ENCODE results near the gene RARRES2. TPM values are rescaled to one million over a fixed set of nuclear protein-coding genes. Genes with fewer than 3 reads are reported as not detected.
"Not testable (repeated sequence)": the region's sequence is repeated elsewhere in the genome, so short reads cannot be mapped to it uniquely, and the experiment has no call there.

Gene RARRES2
- total RNA-seq, 2 donors from 2014 or later = not detected

DNA sequence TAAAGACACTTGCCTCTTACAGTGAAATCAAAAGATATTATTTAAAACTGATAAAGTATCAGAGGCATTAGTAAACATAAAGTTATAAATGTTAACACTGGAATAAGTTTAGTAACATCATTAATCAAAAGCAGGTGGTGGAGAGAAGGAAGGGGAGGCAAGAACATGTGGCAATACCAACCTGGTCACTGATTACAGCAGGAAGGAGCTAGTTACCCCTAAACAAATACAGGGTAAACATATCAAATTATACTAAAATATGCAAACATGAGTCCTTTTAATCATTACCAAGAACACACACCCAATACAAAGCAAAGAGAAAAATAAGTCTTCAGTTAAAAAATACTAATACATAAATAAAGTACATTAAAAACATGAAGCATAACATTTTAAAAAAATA, 43.5 kb downstream of the RARRES2 start:
- not testable (repeated sequence) for ATAC-seq (replicated peaks); H3K27me3 Mint-ChIP-seq; H3K36me3 Mint-ChIP-seq (ENCODE audit: low read depth); H3K4me3 Mint-ChIP-seq; H3K4me1 Mint-ChIP-seq; H3K9me3 Mint-ChIP-seq; H3K27ac Mint-ChIP-seq

DNA sequence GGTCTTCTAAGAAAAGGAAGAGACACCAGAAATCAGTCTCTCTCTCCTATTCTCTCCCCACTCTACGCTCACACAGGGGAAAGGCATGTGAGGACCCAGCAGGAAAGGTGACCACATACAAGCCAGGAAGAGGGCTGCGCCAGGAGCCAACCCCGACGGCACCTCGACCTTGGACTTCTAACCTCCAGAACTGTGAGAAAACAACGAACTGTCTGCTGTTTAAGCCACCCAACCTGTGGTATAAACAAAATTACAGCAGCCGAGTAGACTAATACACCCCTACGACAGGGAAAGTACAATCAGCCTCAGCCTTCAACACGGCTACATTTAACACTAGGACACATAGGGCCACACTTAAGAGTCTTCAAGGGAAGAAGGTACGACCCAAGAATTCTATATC, 44.6 kb downstream of the RARRES2 start:
- H3K27ac Mint-ChIP-seq; H3K36me3 Mint-ChIP-seq (ENCODE audit: low read depth); H3K4me3 Mint-ChIP-seq; H3K9me3 Mint-ChIP-seq; H3K27me3 Mint-ChIP-seq; H3K4me1 Mint-ChIP-seq; ATAC-seq (replicated peaks): not testable (repeated sequence)

DNA sequence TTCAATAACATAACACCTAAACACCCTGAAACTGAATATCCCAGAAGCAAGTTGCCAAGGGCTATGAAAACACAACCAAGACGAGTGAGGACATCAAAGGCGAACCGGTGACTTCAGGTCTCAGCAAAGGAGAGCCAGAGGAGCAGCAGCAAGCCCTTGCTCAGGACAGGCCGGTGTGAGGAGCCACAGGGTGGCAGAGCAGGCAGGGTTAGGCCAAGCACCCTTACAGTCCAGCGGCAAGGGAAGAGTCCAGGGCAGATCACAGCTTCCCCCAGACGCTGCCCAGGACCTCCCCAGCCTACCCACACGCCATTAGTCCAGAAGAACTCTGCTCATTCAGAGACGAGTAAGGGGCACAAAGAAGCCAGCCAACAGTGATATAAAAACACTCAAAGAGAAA, 45.8 kb downstream of the RARRES2 start:
- H3K36me3 Mint-ChIP-seq (ENCODE audit: low read depth); H3K4me1 Mint-ChIP-seq; H3K9me3 Mint-ChIP-seq; H3K27ac Mint-ChIP-seq; H3K27me3 Mint-ChIP-seq; H3K4me3 Mint-ChIP-seq; ATAC-seq (replicated peaks): not testable (repeated sequence)

DNA sequence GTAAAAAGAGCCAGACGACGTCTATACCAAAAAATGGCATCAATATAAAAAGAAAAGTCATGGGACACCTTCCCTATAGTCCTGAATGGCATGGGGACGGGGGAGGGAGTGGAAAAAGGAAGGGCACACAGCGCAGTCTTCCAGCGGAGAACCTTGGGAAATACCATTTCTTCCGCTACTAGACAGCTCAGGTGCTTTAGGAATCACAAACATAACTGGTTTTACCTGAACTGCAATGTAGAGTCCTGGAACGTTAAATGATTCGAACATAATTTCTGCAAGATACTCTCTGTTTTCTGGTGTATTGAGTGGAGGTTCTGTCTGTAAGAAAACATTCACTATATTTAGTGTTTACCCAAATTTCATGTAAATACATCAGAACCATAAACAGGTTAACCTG, 46.4 kb downstream of the RARRES2 start:
- H3K4me1 Mint-ChIP-seq; H3K27ac Mint-ChIP-seq; H3K36me3 Mint-ChIP-seq (ENCODE audit: low read depth); ATAC-seq (replicated peaks); H3K9me3 Mint-ChIP-seq; H3K4me3 Mint-ChIP-seq; H3K27me3 Mint-ChIP-seq: not testable (repeated sequence)

DNA sequence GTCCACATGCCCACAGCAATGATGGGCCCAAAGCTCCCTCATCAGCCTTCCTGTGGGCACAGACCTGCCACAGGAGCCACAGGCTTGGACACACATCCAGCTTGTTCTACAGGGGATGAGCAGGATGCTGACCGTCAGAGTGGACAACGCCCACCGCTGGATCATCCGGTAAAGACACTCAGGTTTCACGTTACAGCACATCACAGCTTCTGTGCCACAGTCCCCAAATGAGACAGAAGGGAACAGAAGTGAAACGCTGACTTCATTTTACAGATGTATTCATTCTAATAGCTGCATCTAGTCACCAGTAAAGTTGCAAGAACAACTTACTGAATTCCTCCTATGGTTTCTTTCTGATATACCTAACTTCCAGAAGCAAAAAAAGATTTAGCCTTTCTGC, 51.1 kb downstream of the RARRES2 start:
- ATAC-seq (replicated peaks) = peak; percentile 39
- H3K27ac Mint-ChIP-seq; H3K4me3 Mint-ChIP-seq; H3K27me3 Mint-ChIP-seq; H3K9me3 Mint-ChIP-seq; H3K4me1 Mint-ChIP-seq; H3K36me3 Mint-ChIP-seq (ENCODE audit: low read depth): not testable (repeated sequence)

DNA sequence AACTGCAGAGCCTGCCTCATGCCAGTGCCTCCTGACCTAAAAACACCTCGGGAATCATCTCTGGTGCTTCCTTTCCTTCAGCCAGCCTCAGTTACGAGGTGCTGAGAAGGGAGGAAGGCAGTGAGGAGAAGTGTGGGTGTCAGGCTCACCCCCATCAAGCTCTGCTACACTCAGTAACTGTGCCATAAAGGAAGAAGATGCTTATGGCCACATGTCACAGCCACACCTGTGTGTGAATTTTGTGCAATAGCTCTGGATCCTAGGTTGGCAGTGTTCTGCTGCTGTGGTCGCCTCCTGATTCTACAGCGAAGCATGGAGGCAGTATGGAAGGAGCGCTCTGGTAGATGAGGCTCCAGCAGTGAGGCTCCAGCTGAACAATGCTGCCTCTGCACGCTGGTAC, 52.6 kb downstream of the RARRES2 start:
- H3K4me3 Mint-ChIP-seq; H3K36me3 Mint-ChIP-seq (ENCODE audit: low read depth); H3K9me3 Mint-ChIP-seq; H3K27ac Mint-ChIP-seq; ATAC-seq (replicated peaks); H3K27me3 Mint-ChIP-seq; H3K4me1 Mint-ChIP-seq: not testable (repeated sequence)

Other genes with a start within 250 kb of the RARRES2 start
- 10 to 100 TPM; 32.7 to 61.6 TPM for gene LRRC61, start 18.3 kb downstream of the RARRES2 start, total RNA-seq
- 10 to 100 TPM in 1 of 2 donors, 1 to 10 TPM in 1; 9.4 to 11.1 TPM for gene ACTR3C, start 18.1 kb downstream of the RARRES2 start, total RNA-seq
- gene REPIN1, start 27.2 kb upstream of the RARRES2 start, total RNA-seq = 10 to 100 TPM; 68.1 to 79.6 TPM
- 1 to 10 TPM; 2.5 to 3.2 TPM for gene ZNF775, start 37.7 kb upstream of the RARRES2 start, total RNA-seq
- 10 to 100 TPM; 10.3 to 16.4 TPM for gene GIMAP8, start 109.0 kb upstream of the RARRES2 start, total RNA-seq
- 10 to 100 TPM; 39.7 to 43.1 TPM for gene GIMAP7, start 173.2 kb upstream of the RARRES2 start, total RNA-seq
- gene GIMAP4, start 225.8 kb upstream of the RARRES2 start, total RNA-seq = 100 to 1,000 TPM; 102 to 193 TPM